ENCODE measurements around the gene SELENOM. TPM values are rescaled to one million over a fixed set of nuclear protein-coding genes. Genes with fewer than 3 reads are reported as not detected.
A peak's percentile ranks its signal among the peaks of the same experiment; 100 is the strongest.

The SELENOM gene
- total and polyA plus RNA-seq, 2 of the 8 experiments (the other 6 are each of a cell fraction or from before 2014, with no cell fraction given): 22.7 to 40.0 TPM

- TF ChIP-seq SRF (IDR thresholded peaks at IDR 0.05; ENCODE audit: low read depth, low read length) (peak; percentile 97), CHD1 (IDR thresholded peaks at IDR 0.05; ENCODE audit: low read depth, low read length) (no peak), CREB1 (IDR thresholded peaks at IDR 0.05) (no peak), TAF7 (optimal IDR thresholded peaks at IDR 0.05; ENCODE audit: borderline replicate concordance, low read depth, low read length) (peak; percentile 75), SUZ12 (IDR thresholded peaks at IDR 0.05; ENCODE audit: low read length) (no peak), POLR2A (IDR thresholded peaks at IDR 0.05; ENCODE audit: control extremely low read depth in 1 of 2, low read depth in 2 of 2, low read length in 2 of 2) (peak in 1 of 2 experiments; percentile 87; a peak in 2 of 3 replicates), BRCA1 (IDR thresholded peaks at IDR 0.05; ENCODE audit: low read depth, low read length) (no peak), HDAC6 (IDR thresholded peaks at IDR 0.05; ENCODE audit: low read depth, low read length) (no peak), RAD21 (IDR thresholded peaks at IDR 0.05 in 1 of 2, conservative IDR thresholded peaks at IDR 0.05 in 1 of 2; ENCODE audit: low read depth in 2 of 2, low read length in 2 of 2) (peak; percentile 65 to 86), SAP30 (IDR thresholded peaks at IDR 0.05; ENCODE audit: insufficient read depth, insufficient replicate concordance, low read length) (no peak), POLR2AphosphoS5 (IDR thresholded peaks at IDR 0.05; ENCODE audit: low read depth, low read length) (peak; percentile 68), SIN3A (conservative IDR thresholded peaks at IDR 0.05 in 1 of 2, IDR thresholded peaks at IDR 0.05 in 1 of 2; ENCODE audit: low read depth in 1 of 2, low read length in 2 of 2) (peak in 1 of 2 experiments; percentile 32; a peak in 1 of 4 replicates), JUN (IDR thresholded peaks at IDR 0.05; ENCODE audit: low read depth, low read length) (no peak), FOSL1 (IDR thresholded peaks at IDR 0.05; ENCODE audit: insufficient read depth, low read depth, low read length) (no peak), MAX (IDR thresholded peaks at IDR 0.05) (peak; percentile 82), POU5F1 (IDR thresholded peaks at IDR 0.05; ENCODE audit: low read depth, low read length) (no peak), ASH2L (IDR thresholded peaks at IDR 0.05; ENCODE audit: low read length) (peak; percentile 79), TEAD4 (IDR thresholded peaks at IDR 0.05; ENCODE audit: low read depth, low read length) (peak; percentile 70)
Observed at GRCh38 chr22:31084811-31085492, 22.4 kb downstream of the SELENOM start (continued).
